GM19351 (cell line): Measurements from ENCODE around the gene IREB2.

ENCODE experiments used
- ATAC-seq: cut with Tn5 transposase; IDR thresholded peaks from one replicate; pipeline ENCODE4 v1.9.1; 2021; ENCODE audit warnings: mild to moderate bottlenecking, moderate library complexity; ENCODE audit not compliant: unreplicated experiment

The IREB2 gene

DNA sequence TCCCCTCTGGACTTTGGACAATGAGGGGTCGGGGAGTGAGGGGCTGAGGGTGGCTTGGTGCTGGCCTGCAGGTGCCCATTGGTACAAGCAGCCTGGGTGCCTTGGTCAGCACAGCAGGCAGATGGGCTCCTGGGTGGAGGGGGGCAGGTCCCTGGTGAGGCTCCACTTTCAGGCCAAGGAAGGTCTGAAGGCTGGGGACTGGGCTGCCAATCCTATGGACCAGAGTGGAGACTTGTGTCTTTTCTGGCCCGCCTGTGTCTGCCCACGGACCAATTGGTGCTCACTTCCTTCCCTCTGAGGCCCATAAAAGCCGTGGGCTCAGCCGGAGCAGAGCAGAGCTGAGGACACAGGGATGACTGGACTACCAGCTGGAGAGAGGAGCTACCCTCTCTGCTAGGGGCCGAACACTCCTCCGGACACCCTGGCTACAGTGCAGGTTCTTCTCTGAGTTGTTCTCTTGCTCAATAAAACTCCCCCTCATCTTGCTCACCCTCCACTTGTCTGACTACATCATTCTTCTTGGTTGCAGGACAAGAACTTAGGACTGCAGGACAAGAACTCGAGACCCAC lies 31.9 kb upstream of the IREB2 start:
- ATAC-seq = no peak

GRCh38 chr15:78407608-78408354 lies 30.2 kb upstream of the IREB2 start:
- ATAC-seq = no peak

- no peak for ATAC-seq
Measured at GRCh38 chr15:78408355-78408640, 29.7 kb upstream of the IREB2 start.

DNA sequence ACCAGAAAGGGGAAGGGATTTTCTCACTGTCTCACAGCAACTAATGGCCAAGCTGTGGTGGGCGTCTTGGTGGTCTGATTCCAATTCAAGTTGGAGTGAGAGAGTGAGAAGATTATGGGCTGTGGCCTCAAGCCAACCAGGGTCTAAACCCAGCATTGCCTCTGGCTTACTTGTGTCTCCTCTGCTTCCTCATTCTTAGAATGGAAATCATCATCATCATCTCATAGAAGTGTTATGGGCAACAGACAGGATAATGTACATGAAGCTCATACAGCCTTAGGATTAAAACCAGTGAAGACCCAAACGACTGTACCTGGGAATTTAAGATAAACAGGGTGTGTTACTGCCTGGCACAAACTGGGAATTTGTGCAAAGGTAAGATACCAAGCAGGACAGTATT lies 29.1 kb upstream of the IREB2 start:
- ATAC-seq = no peak

DNA sequence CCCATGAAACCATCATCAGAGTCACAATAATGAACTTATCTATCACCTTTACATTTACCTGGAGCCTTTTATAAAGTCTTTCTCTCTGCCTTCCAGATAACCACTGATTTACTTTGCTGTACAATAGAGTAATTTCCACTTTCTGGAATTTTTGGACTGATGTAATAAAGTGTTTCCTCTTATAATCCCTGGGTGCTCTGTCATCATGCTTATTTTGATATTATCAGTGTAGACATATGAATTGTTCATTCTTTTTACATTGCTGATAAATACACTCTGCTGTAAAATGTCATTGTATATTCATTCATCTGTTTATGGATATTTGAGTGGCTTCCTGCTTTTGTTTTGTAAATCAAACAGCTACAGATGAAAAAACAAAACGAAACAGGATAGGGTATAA lies 27.0 kb upstream of the IREB2 start:
- ATAC-seq = no peak

DNA sequence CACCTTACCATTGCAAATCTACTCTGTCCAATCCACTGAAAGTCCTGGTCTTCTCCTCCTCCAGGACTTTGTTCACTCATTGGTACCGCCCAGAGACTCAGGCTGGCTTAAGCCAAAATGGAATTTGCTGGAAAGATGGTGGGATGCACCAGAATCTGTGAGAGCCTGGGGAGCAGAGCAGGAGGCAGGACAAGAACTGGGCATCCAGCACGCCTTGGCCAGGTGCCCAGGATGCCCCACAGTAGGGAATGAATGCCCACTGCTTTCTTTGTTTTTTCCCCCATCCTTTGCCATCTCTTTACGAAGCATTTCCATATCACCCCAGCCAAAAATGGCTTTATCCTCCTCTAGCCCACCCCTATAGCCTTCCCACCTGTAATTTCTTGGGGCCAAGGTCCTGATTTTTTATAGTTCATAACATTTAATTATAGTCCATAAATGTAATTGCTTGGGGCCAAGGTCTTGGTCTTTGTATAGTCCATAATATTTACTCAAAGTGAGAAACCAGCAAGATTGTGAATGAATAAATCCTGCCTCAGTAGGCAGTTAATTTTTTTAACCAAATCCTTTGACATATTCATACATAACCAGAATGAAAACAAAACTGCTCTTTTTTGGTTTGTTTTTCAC lies 23.3 kb upstream of the IREB2 start:
- ATAC-seq = no peak

- ATAC-seq = no peak
Measured at GRCh38 chr15:78415284-78415683, 22.7 kb upstream of the IREB2 start.

DNA sequence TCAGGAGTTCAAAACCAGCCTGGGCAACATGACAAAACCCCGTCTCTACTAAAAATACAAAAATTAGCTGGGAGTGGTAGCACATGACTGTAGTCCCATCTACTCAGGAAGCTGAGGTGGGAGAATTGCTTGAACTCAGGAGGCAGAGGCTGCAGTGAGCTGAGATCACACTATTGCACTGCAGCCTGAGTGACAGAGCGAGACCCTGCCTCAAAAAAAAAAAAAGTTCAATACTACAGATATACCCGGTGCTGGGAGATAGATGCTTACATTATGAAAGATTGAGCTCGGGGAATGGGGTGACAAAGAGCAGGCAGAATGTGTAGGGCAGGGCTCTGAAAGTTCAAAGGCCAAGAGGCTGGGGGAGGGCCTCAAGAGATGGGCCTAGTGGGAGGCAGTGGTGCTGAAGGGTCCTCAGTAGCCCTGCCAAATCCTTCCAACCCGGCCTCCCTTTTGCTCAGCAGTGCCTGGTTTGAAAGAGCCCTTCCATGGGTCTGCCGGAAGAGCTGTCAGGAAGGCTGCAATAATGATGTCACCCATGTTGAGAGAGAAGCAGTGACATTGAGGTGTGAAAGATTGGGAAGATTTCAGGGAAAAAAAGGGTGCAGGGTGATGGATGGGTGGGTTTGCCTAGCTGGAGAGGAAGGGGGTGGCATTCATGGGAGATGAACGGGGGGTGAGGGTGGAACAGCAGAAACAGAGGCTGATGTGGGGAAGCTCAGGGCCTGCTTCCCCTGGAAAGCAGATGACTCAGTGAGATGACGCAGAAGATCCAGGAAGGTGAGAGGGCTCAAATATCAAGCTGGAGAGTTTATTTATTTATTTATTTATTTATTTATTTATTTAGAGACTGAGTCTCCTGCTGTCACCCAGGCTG lies 20.0 kb upstream of the IREB2 start:
- ATAC-seq = no peak

GRCh38 chr15:78418686-78419085 lies 19.3 kb upstream of the IREB2 start:
- no peak for ATAC-seq

- ATAC-seq = no peak
Measured at GRCh38 chr15:78419367-78419766, 18.6 kb upstream of the IREB2 start.

DNA sequence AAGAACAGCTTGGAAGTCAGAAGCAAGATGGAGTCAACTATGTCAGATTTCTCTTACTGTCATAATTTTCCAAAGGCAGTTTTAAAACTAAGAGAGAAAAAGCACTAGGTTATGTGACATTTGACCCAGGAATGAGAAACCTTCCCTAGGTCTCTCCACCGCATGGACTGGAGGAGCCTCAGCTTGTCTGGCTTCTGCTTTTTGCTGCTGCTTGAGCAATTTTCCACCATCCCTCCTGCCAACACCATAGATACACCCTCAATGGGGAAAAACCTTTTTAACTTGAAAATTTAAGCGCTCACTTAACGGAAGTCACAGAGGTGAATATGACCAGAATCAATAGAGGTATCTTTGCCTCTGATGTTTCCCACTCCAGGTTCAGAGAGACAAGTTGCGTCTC lies 17.8 kb upstream of the IREB2 start:
- no peak for ATAC-seq

DNA sequence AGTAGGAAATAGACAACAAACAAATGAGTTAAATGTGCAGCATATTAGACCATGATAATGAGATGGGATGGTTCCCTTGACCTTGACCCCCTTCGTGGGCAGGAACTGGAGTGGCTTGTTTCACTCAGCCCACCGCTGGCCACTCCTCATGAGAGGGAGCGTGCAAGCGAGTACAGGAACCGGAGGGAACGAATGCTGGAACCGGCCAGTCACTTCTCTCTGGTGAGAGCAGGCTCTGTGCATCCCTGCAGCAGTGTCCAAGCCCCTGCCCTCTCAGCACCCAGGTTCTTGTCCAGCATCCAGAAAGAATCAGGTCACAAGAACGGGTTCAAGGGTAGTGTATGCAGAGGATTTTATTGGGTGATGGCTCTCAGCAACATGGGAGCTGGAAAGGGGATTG lies 17.2 kb upstream of the IREB2 start:
- no peak for ATAC-seq

DNA sequence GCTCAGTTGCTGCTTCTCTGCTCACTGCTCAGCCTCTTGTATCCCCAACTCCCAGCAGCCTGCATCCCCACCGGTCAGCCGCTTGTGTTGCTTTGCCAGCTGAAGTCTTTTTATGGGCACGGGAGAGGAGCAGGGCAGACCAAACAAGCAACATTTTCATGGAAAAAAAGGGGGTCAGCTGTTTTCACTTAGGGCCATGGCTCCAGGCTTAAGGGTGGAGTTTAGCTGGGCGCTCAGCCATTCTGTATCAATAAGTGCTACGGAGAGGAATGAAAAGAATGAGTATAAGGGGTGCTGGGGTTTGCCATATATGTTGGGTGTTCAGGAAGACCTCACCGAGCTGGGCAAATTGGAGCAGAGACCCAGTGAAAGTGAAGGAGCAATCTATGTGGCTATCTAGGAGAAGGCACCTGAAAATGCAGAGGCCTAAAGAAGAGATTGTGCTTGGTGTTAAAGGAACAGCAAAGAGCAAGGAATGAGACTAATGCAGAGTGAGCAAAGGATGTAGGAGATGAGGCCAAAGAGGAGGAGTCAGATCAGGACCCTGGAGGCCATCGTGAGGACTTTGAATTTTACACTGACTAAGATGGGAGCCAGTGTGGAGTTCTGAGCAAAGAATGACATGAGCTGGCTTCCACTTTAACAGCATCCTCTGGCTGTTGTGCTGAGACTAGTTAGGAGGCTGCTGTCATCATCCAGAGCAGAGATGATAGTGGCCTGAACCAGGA lies 16.6 kb upstream of the IREB2 start:
- no peak for ATAC-seq

DNA sequence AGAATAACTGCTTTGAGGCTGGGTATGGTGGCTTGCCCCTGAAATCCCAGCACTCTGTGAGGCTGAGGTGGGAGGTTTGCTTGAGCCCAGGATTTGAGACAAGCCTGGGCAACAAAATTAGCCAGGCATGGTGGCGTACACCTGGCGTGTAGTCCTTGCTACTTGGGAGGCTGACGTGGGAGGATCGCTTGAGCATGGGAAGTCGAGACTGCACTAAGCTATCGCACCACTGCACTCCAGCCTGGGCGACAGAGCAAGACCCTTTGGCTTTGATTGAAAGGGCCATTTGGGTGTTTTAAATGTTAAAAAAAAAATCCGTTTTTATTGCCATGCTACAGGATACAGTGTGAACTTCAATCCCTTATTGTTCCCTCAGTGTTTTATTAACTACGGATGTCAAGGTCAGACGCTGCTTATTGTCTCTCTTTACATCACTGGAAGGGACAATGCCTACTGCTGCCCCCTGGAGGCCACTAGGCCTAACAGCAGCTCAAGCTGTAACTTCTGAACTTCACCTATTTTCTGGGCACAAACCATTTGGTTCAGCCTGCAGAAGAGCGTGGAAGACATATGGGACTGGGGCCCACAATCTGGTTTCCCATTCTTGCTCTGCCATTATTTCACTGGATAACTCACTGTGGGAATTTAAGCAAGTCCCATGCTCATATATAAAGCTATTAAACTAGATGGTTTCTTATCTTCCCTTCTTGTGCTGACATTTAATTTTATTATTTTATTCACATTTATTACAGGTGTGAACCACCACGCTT lies 15.3 kb upstream of the IREB2 start:
- no peak for ATAC-seq

GRCh38 chr15:78424673-78425072 lies 13.3 kb upstream of the IREB2 start:
- no peak for ATAC-seq

- no peak for ATAC-seq
Measured at GRCh38 chr15:78425643-78426042, 12.4 kb upstream of the IREB2 start.

- no peak for ATAC-seq
Measured at GRCh38 chr15:78426300-78426699, 11.7 kb upstream of the IREB2 start.

DNA sequence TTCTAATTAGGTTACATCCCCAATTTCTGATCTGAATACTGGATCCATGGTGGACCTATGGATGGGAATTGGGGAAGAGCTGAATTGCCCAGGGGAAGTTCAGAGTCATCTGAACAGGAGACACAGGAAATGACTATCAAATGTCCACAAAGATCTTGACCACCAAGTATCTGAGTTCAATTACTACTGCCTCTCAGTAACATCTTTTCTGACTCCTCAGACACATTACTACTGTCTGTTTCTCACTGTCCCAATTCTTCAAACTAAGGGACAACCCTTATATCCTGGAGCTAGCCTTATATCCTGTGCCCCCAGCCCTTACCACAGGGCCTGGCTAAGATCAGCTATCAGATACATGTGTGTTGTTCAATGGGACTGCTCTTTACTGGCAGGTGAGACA lies 10.1 kb upstream of the IREB2 start:
- ATAC-seq = no peak

DNA sequence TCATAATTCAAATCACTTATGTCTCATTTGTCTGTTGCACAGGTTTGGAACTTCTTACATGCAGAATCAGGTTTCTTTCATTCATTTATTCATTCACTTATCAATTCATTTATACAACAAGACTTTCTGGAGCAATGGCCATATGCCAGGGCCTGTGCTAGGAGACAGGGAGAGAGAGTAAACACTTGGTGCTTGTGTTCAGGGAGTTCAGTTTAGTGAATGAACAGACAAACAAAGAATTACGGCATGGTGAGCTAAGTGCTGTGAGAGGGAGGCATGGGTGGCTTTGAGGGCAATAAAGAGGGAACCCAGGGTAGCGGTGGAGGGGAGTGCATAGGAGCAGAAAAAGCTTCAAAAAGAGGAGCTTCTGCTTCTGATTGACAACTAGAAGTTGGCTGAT lies 8.5 kb upstream of the IREB2 start:
- no peak for ATAC-seq

GRCh38 chr15:78431955-78432354 lies 6.1 kb upstream of the IREB2 start:
- no peak for ATAC-seq
